Fibroblast of lung (primary cell): Measurements from ENCODE around the gene OR2C3. TPM values are rescaled to one million over a fixed set of nuclear protein-coding genes. Genes with fewer than 3 reads are reported as not detected.
"Not testable (repeated sequence)": the region's sequence is repeated elsewhere in the genome, so short reads cannot be mapped to it uniquely, and the experiment has no call there.

Source experiments
- DNase-seq, 2 donors: peaks; one replicate each; pipeline versions ENCODE4 v3.0.0 to v3.0.0-alpha.2; 2010; ENCODE audit warnings: low read depth in 2 of 2
- H2AFZ ChIP-seq: 2 replicates; pipeline ENCODE4 v1.5.1; 2012; ENCODE audit warnings: low read length, control low read depth, inconsistent platforms
- H3K27ac ChIP-seq: 2 replicates; pipeline ENCODE4 v1.5.1; 2011; ENCODE audit warnings: low read length, control low read depth; ENCODE audit not compliant: insufficient read depth
- H3K27me3 ChIP-seq: 2 replicates; pipeline ENCODE4 v1.5.1; 2011; ENCODE audit warnings: mild to moderate bottlenecking, low read length; ENCODE audit not compliant: control insufficient read depth, insufficient read depth
- H3K36me3 ChIP-seq: 2 replicates; pipeline ENCODE4 v1.5.1; 2011; ENCODE audit warnings: low read length; ENCODE audit not compliant: control insufficient read depth, insufficient read depth
- H3K4me1 ChIP-seq: 2 replicates; pipeline ENCODE4 v1.5.1; 2011; ENCODE audit warnings: low read length; ENCODE audit not compliant: control insufficient read depth, insufficient read depth; ENCODE audit errors: extremely low read depth
- H3K4me2 ChIP-seq: 2 replicates; pipeline ENCODE4 v1.5.1; 2011; ENCODE audit warnings: low read length, control low read depth; ENCODE audit not compliant: insufficient read depth; ENCODE audit errors: extremely low read depth
- H3K4me3 ChIP-seq, 4 experiments: fragments of 200-600 bp in 1 of 4; sonication (generic) in 1 of 4; replicated peaks in 1 of 4; 2 replicates each; pipeline ENCODE4 v1.5.1; 2011 to 2016; ENCODE audit warnings: low read length in 4 of 4, low read depth in 3 of 4, mild to moderate bottlenecking in 3 of 4, control low read depth in 2 of 4, inconsistent platforms in 1 of 4, mixed read lengths in 1 of 4; ENCODE audit not compliant: insufficient read depth in 1 of 4; ENCODE audit errors: control extremely low read depth in 1 of 4
- H3K79me2 ChIP-seq: 2 replicates; pipeline ENCODE4 v1.5.1; 2012; ENCODE audit warnings: mild to moderate bottlenecking, low read length, inconsistent platforms; ENCODE audit not compliant: control insufficient read depth, insufficient read depth
- H3K9ac ChIP-seq: 2 replicates; pipeline ENCODE4 v1.5.1; 2011; ENCODE audit warnings: mild to moderate bottlenecking, low read length, control low read depth; ENCODE audit not compliant: insufficient read depth
- H3K9me3 ChIP-seq: 2 replicates; pipeline ENCODE4 v1.5.1; 2012; ENCODE audit warnings: low read depth, low read length; ENCODE audit not compliant: control insufficient read depth, insufficient read depth
- H4K20me1 ChIP-seq: 2 replicates; pipeline ENCODE4 v1.5.1; 2011; ENCODE audit warnings: low read length; ENCODE audit not compliant: control insufficient read depth, insufficient read depth; ENCODE audit errors: extremely low read depth
- CTCF ChIP-seq, 2 donors: IDR thresholded peaks in 1 of 2; conservative IDR thresholded peaks in 1 of 2; 1 replicate in 1 of 2; 2 replicates in 1 of 2; pipeline ENCODE4 v1.5.1; 2011 to 2012; ENCODE audit warnings: low read length in 2 of 2, control low read depth in 1 of 2, inconsistent platforms in 1 of 2, low read depth in 1 of 2, mild to moderate bottlenecking in 1 of 2
- EZH2 ChIP-seq: IDR thresholded peaks from 2 replicates; pipeline ENCODE4 v1.5.1; 2012; ENCODE audit warnings: low read length, control low read depth, mild to moderate bottlenecking; ENCODE audit errors: missing control alignments
- polyA plus RNA-seq, 2 donors: library from polyadenylated mRNA; depleted of rRNA in 1 of 2; stranded (reverse) in 1 of 2; unstranded in 1 of 2; fragments of >200 nt; gene quantifications; 2 replicates each; pipeline ENCODE4 v1.2.1, GENCODE V29; 2011 to 2012; ENCODE audit warnings: missing spikeins in 1 of 2
- total RNA-seq: library from RNA; depleted of rRNA; stranded (reverse); fragments of >200 nt; gene quantifications from 2 replicates; pipeline ENCODE4 v1.2.1, GENCODE V29; 2014

Gene OR2C3
- total and polyA plus RNA-seq, 2 donors (not counting 1 experiment from before 2014, with no cell fraction given): not detected

GRCh38 chr1:247482747-247483146 lies 53.5 kb downstream of the OR2C3 start:
- no peaks in the 10 kb centered on the region for H3K79me2 ChIP-seq
- H3K27ac ChIP-seq: no peak overlapping the region
- no peak overlapping the region for H3K4me2 ChIP-seq
- TF ChIP-seq CTCF (conservative IDR thresholded peaks at IDR 0.05 in 1 of 2, IDR thresholded peaks at IDR 0.05 in 1 of 2; ENCODE audit: low read depth in 1 of 2, low read length in 2 of 2) (no peak), EZH2 (no peak)
- no peak overlapping the region for H3K9ac ChIP-seq
- H3K27me3 ChIP-seq: no peaks in the 10 kb centered on the region
- no peak for DNase-seq
- no peaks in the 10 kb centered on the region for H3K36me3 ChIP-seq
- no peaks in the 10 kb centered on the region for H3K9me3 ChIP-seq
- no peaks in the 10 kb centered on the region for H3K4me1 ChIP-seq
- H4K20me1 ChIP-seq: no peaks in the 10 kb centered on the region
- no peak overlapping the region for H3K4me3 ChIP-seq
- no peak overlapping the region for H2AFZ ChIP-seq

GRCh38 chr1:247476328-247477058 lies 59.7 kb downstream of the OR2C3 start:
- not testable (repeated sequence) for H3K4me2 ChIP-seq, H3K4me3 ChIP-seq, H3K4me1 ChIP-seq, H3K9me3 ChIP-seq, H3K9ac ChIP-seq, H4K20me1 ChIP-seq, H2AFZ ChIP-seq, H3K36me3 ChIP-seq, DNase-seq, H3K79me2 ChIP-seq, H3K27ac ChIP-seq, H3K27me3 ChIP-seq

GRCh38 chr1:247475793-247476192 lies 60.4 kb downstream of the OR2C3 start:
- Histone ChIP-seq H3K9me3 (no peaks in the 10 kb centered on the region), H4K20me1 (no peaks in the 10 kb centered on the region), H3K4me1 (no peaks in the 10 kb centered on the region), H3K9ac (no peak overlapping the region), H3K27ac (no peak overlapping the region), H3K79me2 (no peaks in the 10 kb centered on the region), H3K4me2 (no peak overlapping the region), H3K4me3 (no peak overlapping the region), H3K36me3 (no peaks in the 10 kb centered on the region), H2AFZ (no peak overlapping the region), H3K27me3 (no peaks in the 10 kb centered on the region)
- TF ChIP-seq CTCF (conservative IDR thresholded peaks at IDR 0.05 in 1 of 2, IDR thresholded peaks at IDR 0.05 in 1 of 2; ENCODE audit: low read depth in 1 of 2, low read length in 2 of 2) (no peak), EZH2 (no peak)
- no peak for DNase-seq

Other genes starting within 250 kb of the OR2C3 start
- gene ZNF496, start 204.6 kb downstream of the OR2C3 start, total RNA-seq: 17.7 and 20.0 TPM in 2 replicates
- gene ZNF496, start 204.6 kb downstream of the OR2C3 start, polyA plus RNA-seq: 10.0 and 10.6 TPM in 2 replicates
- under 0.01 TPM in 1 of 2 replicates, not detected in the other for gene NLRP3, start 120.3 kb downstream of the OR2C3 start, total RNA-seq
- 0.07 and 0.08 TPM in 2 replicates for gene NLRP3, start 120.3 kb downstream of the OR2C3 start, polyA plus RNA-seq
- gene OR2B11, start 78.3 kb downstream of the OR2C3 start, total RNA-seq: not detected in 2 replicates
- gene OR2B11, start 78.3 kb downstream of the OR2C3 start, polyA plus RNA-seq: not detected in 2 replicates
- not detected in 2 replicates for gene GCSAML, start 12.7 kb upstream of the OR2C3 start, total RNA-seq
- not detected in 2 replicates for gene GCSAML, start 12.7 kb upstream of the OR2C3 start, polyA plus RNA-seq
- not detected in 2 replicates for gene OR2G2, start 51.9 kb upstream of the OR2C3 start, total RNA-seq
- not detected in 2 replicates for gene OR2G2, start 51.9 kb upstream of the OR2C3 start, polyA plus RNA-seq
- gene OR2G3, start 69.1 kb upstream of the OR2C3 start, total RNA-seq: not detected in 2 replicates
- not detected in 2 replicates for gene OR2G3, start 69.1 kb upstream of the OR2C3 start, polyA plus RNA-seq
- gene OR13G1, start 143.3 kb upstream of the OR2C3 start, total RNA-seq: not detected in 2 replicates
- gene OR13G1, start 143.3 kb upstream of the OR2C3 start, polyA plus RNA-seq: not detected in 2 replicates
- gene OR6F1, start 180.2 kb upstream of the OR2C3 start, total RNA-seq: not detected in 2 replicates
- gene OR6F1, start 180.2 kb upstream of the OR2C3 start, polyA plus RNA-seq: not detected in 2 replicates
- gene OR14K1, start 202.2 kb upstream of the OR2C3 start, total RNA-seq: not detected in 2 replicates
- not detected in 2 replicates for gene OR14K1, start 202.2 kb upstream of the OR2C3 start, polyA plus RNA-seq
- gene OR14A2, start 211.7 kb upstream of the OR2C3 start, total RNA-seq: not detected in 2 replicates
- gene OR14A2, start 211.7 kb upstream of the OR2C3 start, polyA plus RNA-seq: not detected in 2 replicates
- not detected in 2 replicates for gene OR1C1, start 224.1 kb upstream of the OR2C3 start, total RNA-seq
- not detected in 2 replicates for gene OR1C1, start 224.1 kb upstream of the OR2C3 start, polyA plus RNA-seq